Measurements from ENCODE around the gene IGSF9B. TPM values are rescaled to one million over a fixed set of nuclear protein-coding genes. Genes with fewer than 3 reads are reported as not detected.

IGSF9B gene
- total and polyA plus RNA-seq, 10 of the 15 experiments (the other 5 are each of a cell fraction or from before 2014, with no cell fraction given): 0.03 to 3.7 (median 0.20) TPM; not detected in 2

GRCh38 chr11:134001088-134001487 is 44.3 kb upstream of the IGSF9B start:
- TF ChIP-seq NFXL1 (IDR thresholded peaks at IDR 0.05; ENCODE audit: borderline replicate concordance): no peak
- TF ChIP-seq BCL3 (IDR thresholded peaks at IDR 0.05; ENCODE audit: borderline replicate concordance, insufficient read depth, low read depth, low read length, poor library complexity, severe bottlenecking): no peak
- no peak for TF ChIP-seq GATAD2B (conservative IDR thresholded peaks at IDR 0.05; ENCODE audit: low read depth)
- no peak for TF ChIP-seq ZBTB33 (IDR thresholded peaks at IDR 0.05)
- TF ChIP-seq DPF2 (IDR thresholded peaks at IDR 0.05): no peak
- H3K4me3 ChIP-seq: no peak overlapping the region

More at GRCh38 chr11:134001088-134001487, 44.3 kb upstream of the IGSF9B start:
- Histone ChIP-seq H3K4me2 (ENCODE audit: control insufficient read depth, insufficient read depth) (no peak overlapping the region), H3K27ac (ENCODE audit: control insufficient read depth, insufficient read depth) (no peak overlapping the region), H3K9me3 (replicated peaks; ENCODE audit: control insufficient read depth, insufficient read depth, low read length) (no peaks in the 10 kb centered on the region), H3K36me3 (ENCODE audit: control insufficient read depth in 2 of 2, insufficient read depth in 2 of 2, low read length in 1 of 2) (no peaks in the 10 kb centered on the region), H4K20me1 (ENCODE audit: control insufficient read depth, insufficient read depth) (no peaks in the 10 kb centered on the region), H2AFZ (ENCODE audit: control insufficient read depth, low read depth, low read length) (no peak overlapping the region), H3K4me1 (ENCODE audit: control insufficient read depth, insufficient read depth, low read length) (no peaks in the 10 kb centered on the region), H3K9ac (ENCODE audit: control insufficient read depth, insufficient read depth, low read length) (no peak overlapping the region), H3K79me2 (ENCODE audit: control insufficient read depth, insufficient read depth, low read length) (no peaks in the 10 kb centered on the region), H3K27me3 (replicated peaks in 1 of 2; ENCODE audit: control insufficient read depth in 2 of 2, insufficient read depth in 2 of 2, low read length in 1 of 2) (no peaks in the 10 kb centered on the region)
- ChIA-PET RAD21 (ENCODE audit: unreplicated experiment) (no interaction called here), CTCF (no interaction called here), SMC1A (ENCODE audit: uncharacterized antibody, unreplicated experiment) (no interaction called here), POLR2A (no interaction called here)
- ATAC-seq (no peak), DNase-seq (ENCODE audit: low read depth, low spot score) (no peak), FAIRE-seq (no peak)
- in situ Hi-C loops (cut with MboI): no loop called here
- intact Hi-C loops (cut with micrococcal nuclease; ENCODE audit: unreplicated experiment): no loop called here
- no TSS peak for BruUV-seq (replicated peaks)
- WGBS (ENCODE audit: insufficient coverage, insufficient replicate concordance, low lambda C conversion rate, missing lambda C conversion rate): 33% methylated on average over 6 of the region's 6 CpGs
